Activated gamma-delta T cell treated with anti-CD3 and anti-CD28 coated beads, Interleukin-2, amount 50 U/mL, for 16 hours (primary cell): ENCODE data around the gene ANGPTL7.

Source experiments
- DNase-seq: peaks from one replicate; pipeline ENCODE4 v3.0.0-alpha.2; 2020; ENCODE audit warnings: low read depth

Gene ANGPTL7

GRCh38 chr1:11204396-11205190, 15.4 kb downstream of the ANGPTL7 start:
- DNase-seq = no peak

- DNase-seq = no peak
Observed at GRCh38 chr1:11207898-11208611, 18.9 kb downstream of the ANGPTL7 start.

- DNase-seq = no peak
Observed at GRCh38 chr1:11211461-11211860, 22.3 kb downstream of the ANGPTL7 start.

GRCh38 chr1:11211925-11212587, 22.9 kb downstream of the ANGPTL7 start:
- DNase-seq = no peak

GRCh38 chr1:11214698-11215380, 25.7 kb downstream of the ANGPTL7 start:
- no peak for DNase-seq

GRCh38 chr1:11215381-11216005, 26.3 kb downstream of the ANGPTL7 start:
- DNase-seq = no peak

GRCh38 chr1:11216074-11216473, 26.9 kb downstream of the ANGPTL7 start:
- no peak for DNase-seq

GRCh38 chr1:11227106-11228077, 38.2 kb downstream of the ANGPTL7 start:
- DNase-seq = no peak

GRCh38 chr1:11229203-11229602, 40.0 kb downstream of the ANGPTL7 start:
- no peak for DNase-seq

GRCh38 chr1:11233208-11233607, 44.1 kb downstream of the ANGPTL7 start:
- no peak for DNase-seq

GRCh38 chr1:11237356-11237755, 48.2 kb downstream of the ANGPTL7 start:
- no peak for DNase-seq

- no peak for DNase-seq
Observed at GRCh38 chr1:11238311-11238710, 49.2 kb downstream of the ANGPTL7 start.

GRCh38 chr1:11245248-11245647, 56.1 kb downstream of the ANGPTL7 start:
- DNase-seq = no peak
